CD4-positive, alpha-beta T cell (primary cell): ENCODE results near the gene PRSS50. TPM values are rescaled to one million over a fixed set of nuclear protein-coding genes. Genes with fewer than 3 reads are reported as not detected.

Experiments used
- ATAC-seq: fragments of 200-7000 bp; cut with Tn5 transposase; one replicate; pipeline ENCODE4 v1.10.0; 2022; ENCODE audit warnings: mild to moderate bottlenecking; ENCODE audit not compliant: poor library complexity
- CTCF ChIA-PET: fragments of 350-600 bp; sonication (Branson Sonifier 250); formaldehyde crosslinking; loops from one replicate; lab custom pipeline; 2021; ENCODE audit warnings: antibody characterized with exemption, inconsistent platforms; lab: Charles Lee
- POLR2A ChIA-PET: fragments of 350-600 bp; sonication (Branson Sonifier 250); formaldehyde crosslinking; loops from one replicate; lab custom pipeline; 2021; ENCODE audit warnings: antibody characterized with exemption, inconsistent platforms; lab: Charles Lee
- DNase-seq, 14 experiments: peaks; one replicate each; pipeline ENCODE4 v3.0.0-alpha.2; 2013 to 2020; ENCODE audit warnings: mixed read lengths in 2 of 14
- H3K27ac ChIP-seq, 2 donors: one replicate each; pipeline versions ENCODE4 v1.5.1 to v1.7.0; 2013; ENCODE audit warnings: low read length in 2 of 2, low read depth in 1 of 2, mild to moderate bottlenecking in 1 of 2
- H3K27me3 ChIP-seq, 2 experiments: 1 replicate in 1 of 2; 2 replicates in 1 of 2; pipeline versions ENCODE4 v1.6.1 to v1.7.0; 2013; ENCODE audit warnings: low read length in 2 of 2, control low read depth in 1 of 2, mild to moderate bottlenecking in 1 of 2, moderate library complexity in 1 of 2; ENCODE audit not compliant: insufficient read depth in 2 of 2, control insufficient read depth in 1 of 2
- H3K36me3 ChIP-seq: one replicate; pipeline ENCODE4 v1.6.1; 2013; ENCODE audit warnings: low read length, control low read depth; ENCODE audit not compliant: insufficient read depth
- H3K4me1 ChIP-seq: one replicate; pipeline ENCODE4 v1.6.1; 2013; ENCODE audit warnings: low read length, control low read depth; ENCODE audit not compliant: insufficient read depth
- H3K4me3 ChIP-seq: one replicate; pipeline ENCODE4 v1.5.1; 2013; ENCODE audit warnings: mild to moderate bottlenecking, low read length, moderate library complexity
- H3K9me3 ChIP-seq, 2 experiments: 1 replicate in 1 of 2; 2 replicates in 1 of 2; pipeline versions ENCODE4 v1.6.1 to v1.7.0; 2013; ENCODE audit warnings: low read length in 2 of 2, mild to moderate bottlenecking in 2 of 2, control low read depth in 1 of 2, moderate library complexity in 1 of 2; ENCODE audit not compliant: control insufficient read depth in 1 of 2, insufficient read depth in 1 of 2
- H3K27ac Mint-ChIP-seq: one replicate; pipeline ENCODE4 v1.8.0; 2020; ENCODE audit warnings: mixed read lengths
- H3K27me3 Mint-ChIP-seq: one replicate; pipeline ENCODE4 v1.8.0; 2021; ENCODE audit warnings: mixed read lengths
- H3K36me3 Mint-ChIP-seq: one replicate; pipeline ENCODE4 v1.8.0; 2021; ENCODE audit warnings: low read depth, mixed read lengths
- H3K4me1 Mint-ChIP-seq: one replicate; pipeline ENCODE4 v1.8.0; 2021; ENCODE audit warnings: low read depth, mixed read lengths
- H3K4me3 Mint-ChIP-seq: one replicate; pipeline ENCODE4 v1.8.0; 2020; ENCODE audit warnings: mild to moderate bottlenecking, mixed read lengths
- H3K9me3 Mint-ChIP-seq: one replicate; pipeline ENCODE4 v1.8.0; 2020; ENCODE audit warnings: mixed read lengths
- CTCF ChIP-seq: fragments of 200-600 bp; IDR thresholded peaks from one replicate; pipeline ENCODE4 v1.8.0; 2022; ENCODE audit warnings: antibody characterized with exemption, mild to moderate bottlenecking
- intact Hi-C, 2 experiments: fragments of 100-400 bp; cut with DNase I in 1 of 2; cut with micrococcal nuclease in 1 of 2; formaldehyde crosslinking; loops; one replicate each; pipeline versions ENCODE4 v1.15.1 to v1.9.0; 2023 to 2025; cut with DNase I, micrococcal nuclease
- total RNA-seq, 174 experiments: library from RNA in 2 of 174; stranded (reverse) in 2 of 174; gene quantifications; one replicate each; pipeline ENCODE4 v1.2.3 and lab custom pipeline; 2021 to 2026

The PRSS50 gene
- total RNA-seq, 2 experiments from 2014 or later = not detected

GRCh38 chr3:46713898-46714552, 3.6 kb downstream of the PRSS50 start:
- ATAC-seq = no peak
- Histone ChIP-seq H3K36me3 (no peaks in the 10 kb centered on the region), H3K27me3 (peaks cover 0 to 3% of the 10 kb centered on the region in 2 experiments), H3K4me3 (no peak overlapping the region), H3K9me3 (no peaks in the 10 kb centered on the region), H3K4me1 (no peaks in the 10 kb centered on the region), H3K27ac (no peak overlapping the region)
- intact Hi-C loops = no loop called here
- peak in 2 of 14 experiments; percentile 16 to 29 for DNase-seq
- peaks cover 5% of the 10 kb centered on the region for H3K36me3 Mint-ChIP-seq
- no peak overlapping the region for H3K4me3 Mint-ChIP-seq
- peaks cover 10% of the 10 kb centered on the region for H3K27me3 Mint-ChIP-seq
- POLR2A ChIA-PET = interaction anchor here (0.6 to 1.6 kb wide), 2 partner anchors 21 to 1189 kb away, joined by 3 to 6 read pairs; partner anchors contain the start of gene ALS2CL
- no peaks in the 10 kb centered on the region for H3K4me1 Mint-ChIP-seq
- H3K27ac Mint-ChIP-seq = no peak overlapping the region
- no peaks in the 10 kb centered on the region for H3K9me3 Mint-ChIP-seq
- TF ChIP-seq CTCF = no peak
- CTCF ChIA-PET = no interaction called here

DNA sequence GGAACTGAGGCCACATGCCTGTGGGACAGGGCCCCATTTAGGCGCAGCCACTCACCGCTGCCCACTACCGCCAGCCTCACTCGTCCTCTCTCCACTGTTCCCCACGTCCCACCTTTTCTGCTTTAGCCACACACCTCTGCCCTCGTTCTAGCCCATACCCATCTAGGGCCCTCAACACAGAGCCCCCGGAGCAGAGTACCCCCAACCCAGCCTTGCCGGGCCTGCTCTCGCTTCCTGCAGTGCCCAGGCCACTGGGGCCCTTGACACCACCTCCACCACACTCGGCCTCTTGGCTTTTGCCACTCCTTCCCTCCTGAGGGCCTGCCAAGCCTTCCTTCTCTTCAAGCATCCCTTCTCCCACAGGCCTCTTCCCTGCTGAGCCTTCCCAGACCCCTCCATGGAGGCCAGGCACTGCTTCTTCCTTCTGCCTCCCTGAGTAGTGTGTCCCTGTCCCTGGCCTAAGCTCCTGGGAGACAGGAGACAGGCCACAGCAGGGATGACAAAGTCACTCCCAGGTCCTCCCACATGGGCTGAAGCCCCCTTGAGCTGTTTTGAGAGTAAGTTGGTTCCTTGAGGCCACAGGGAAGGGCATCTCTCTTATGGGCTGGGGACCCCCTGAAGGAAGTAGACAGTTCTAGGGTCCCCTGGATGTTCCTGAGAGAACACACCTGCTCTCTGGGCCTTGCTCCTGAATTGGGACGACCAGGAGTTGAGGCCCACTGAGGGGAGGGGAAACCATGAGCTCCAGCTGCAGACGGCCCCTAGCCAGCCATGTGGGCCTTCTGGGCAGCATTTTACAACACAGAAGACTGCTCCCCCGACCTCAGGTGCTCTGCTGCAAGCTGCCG, 4.4 kb downstream of the PRSS50 start:
- DNase-seq (peak in 2 of 14 experiments; percentile 8 to 19), ATAC-seq (no peak)
- CTCF ChIA-PET = no interaction called here
- Mint-ChIP-seq H3K9me3 (no peaks in the 10 kb centered on the region), H3K4me1 (no peaks in the 10 kb centered on the region), H3K36me3 (peaks cover 5% of the 10 kb centered on the region), H3K27me3 (peaks cover 5% of the 10 kb centered on the region), H3K4me3 (no peak overlapping the region), H3K27ac (peak overlapping the region; percentile 63)
- Histone ChIP-seq H3K27ac (no peak overlapping the region), H3K36me3 (no peaks in the 10 kb centered on the region), H3K4me3 (no peak overlapping the region), H3K4me1 (no peaks in the 10 kb centered on the region), H3K9me3 (no peaks in the 10 kb centered on the region), H3K27me3 (no peaks in the 10 kb centered on the region)
- POLR2A ChIA-PET = no interaction called here
- TF ChIP-seq CTCF = no peak
- intact Hi-C loops = no loop called here

DNA sequence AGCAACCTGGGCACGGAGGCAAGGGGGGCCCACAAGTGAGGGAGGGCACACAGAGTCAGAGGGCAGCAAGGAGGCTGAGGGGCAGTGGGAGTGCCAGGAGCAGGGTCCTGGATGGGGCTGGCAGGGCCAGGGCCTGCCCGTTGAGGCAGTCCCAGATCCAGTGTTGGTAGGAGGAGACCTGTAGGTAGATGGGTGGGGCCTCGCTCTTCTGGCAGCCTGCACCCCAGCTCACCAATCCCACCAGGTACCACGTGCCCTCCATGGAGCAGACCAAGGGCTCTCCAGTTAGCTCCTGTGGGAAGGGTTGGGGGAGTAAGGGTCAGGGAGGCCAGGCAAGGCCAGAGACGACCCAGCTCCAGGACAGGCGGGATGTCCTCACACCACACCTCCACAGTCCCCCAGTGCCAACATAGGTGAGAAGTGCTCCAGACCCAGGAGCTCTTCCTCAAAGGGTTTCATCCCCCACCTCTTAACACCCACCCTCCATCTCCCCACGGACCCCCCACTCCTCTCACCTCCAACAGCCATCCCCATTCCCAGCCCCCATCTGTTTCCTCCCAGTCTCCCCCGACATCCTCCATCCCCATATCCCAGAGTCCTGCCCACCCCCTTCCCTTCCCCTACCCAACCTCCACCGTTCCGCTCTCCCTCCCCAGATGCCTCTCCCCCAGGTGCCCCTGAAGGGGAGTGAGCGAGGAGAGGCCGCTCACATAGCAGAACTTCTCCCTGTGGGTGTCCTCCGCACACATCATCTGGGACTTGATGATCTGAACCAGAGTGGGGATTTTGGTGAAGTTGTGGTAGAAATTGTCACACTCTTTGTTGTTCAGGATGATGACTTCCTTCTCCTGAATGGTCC, 5.2 kb downstream of the PRSS50 start:
- H3K9me3 ChIP-seq = no peaks in the 10 kb centered on the region
- H3K27ac Mint-ChIP-seq = no peak overlapping the region
- no peak overlapping the region for H3K4me3 ChIP-seq
- CTCF ChIA-PET = no interaction called here
- H3K27ac ChIP-seq = no peak overlapping the region
- no peaks in the 10 kb centered on the region for H3K27me3 ChIP-seq
- ATAC-seq (no peak), DNase-seq (peak in 1 of 14 experiments; percentile 27)
- no peaks in the 10 kb centered on the region for H3K9me3 Mint-ChIP-seq
- H3K4me3 Mint-ChIP-seq = no peak overlapping the region
- peaks cover 5% of the 10 kb centered on the region for H3K36me3 Mint-ChIP-seq
- intact Hi-C loops = no loop called here
- H3K27me3 Mint-ChIP-seq = no peaks in the 10 kb centered on the region
- H3K4me1 ChIP-seq = no peaks in the 10 kb centered on the region
- H3K36me3 ChIP-seq = no peaks in the 10 kb centered on the region
- H3K4me1 Mint-ChIP-seq = no peaks in the 10 kb centered on the region
- TF ChIP-seq CTCF = no peak
- POLR2A ChIA-PET = no interaction called here
